Ishikawa (cell line): ENCODE measurements around the gene KCNG2.
A peak's percentile ranks its signal among the peaks of the same experiment; 100 is the strongest.

ENCODE experiments used
- CEBPB ChIP-seq: IDR thresholded peaks from 2 replicates; pipeline ENCODE4 v1.6.1; 2012
- CREB1 ChIP-seq: IDR thresholded peaks from 2 replicates; pipeline ENCODE4 v1.6.1; 2012; ENCODE audit warnings: low read depth
- EGR1 ChIP-seq: IDR thresholded peaks from 2 replicates; pipeline ENCODE4 v1.6.1; 2012
- EP300 ChIP-seq: IDR thresholded peaks from 2 replicates; pipeline ENCODE4 v1.6.1; 2012; ENCODE audit warnings: borderline replicate concordance
- FOXM1 ChIP-seq: IDR thresholded peaks from 2 replicates; pipeline ENCODE4 v1.6.1; 2012; ENCODE audit warnings: low read depth, borderline replicate concordance
- NFIC ChIP-seq: IDR thresholded peaks from 2 replicates; pipeline ENCODE4 v1.6.1; 2012
- RAD21 ChIP-seq: IDR thresholded peaks from 2 replicates; pipeline ENCODE4 v1.6.1; 2012; ENCODE audit warnings: low read depth
- TAF1 ChIP-seq: IDR thresholded peaks from 2 replicates; pipeline ENCODE4 v1.6.1; 2012; ENCODE audit warnings: low read depth, mild to moderate bottlenecking
- TCF12 ChIP-seq: IDR thresholded peaks from 2 replicates; pipeline ENCODE4 v1.6.1; 2012; ENCODE audit warnings: low read depth
- TEAD4 ChIP-seq: IDR thresholded peaks from 2 replicates; pipeline ENCODE4 v1.6.1; 2012
- YY1 ChIP-seq: IDR thresholded peaks from 2 replicates; pipeline ENCODE4 v1.6.1; 2012; ENCODE audit warnings: low read depth
- ZBTB7A ChIP-seq: IDR thresholded peaks from 2 replicates; pipeline ENCODE4 v1.6.1; 2012; ENCODE audit warnings: low read depth
- TF ChIP-seq, protein P1 (sequence below): IDR thresholded peaks from 2 replicates; pipeline ENCODE4 v1.6.1; 2012
- TF ChIP-seq, protein P2 (sequence below): IDR thresholded peaks from 2 replicates; pipeline ENCODE4 v1.6.1; 2012
- TF ChIP-seq, protein P3 (sequence below): IDR thresholded peaks from 2 replicates; pipeline ENCODE4 v1.6.1; 2012; ENCODE audit warnings: low read depth, mild to moderate bottlenecking

The KCNG2 gene

DNA sequence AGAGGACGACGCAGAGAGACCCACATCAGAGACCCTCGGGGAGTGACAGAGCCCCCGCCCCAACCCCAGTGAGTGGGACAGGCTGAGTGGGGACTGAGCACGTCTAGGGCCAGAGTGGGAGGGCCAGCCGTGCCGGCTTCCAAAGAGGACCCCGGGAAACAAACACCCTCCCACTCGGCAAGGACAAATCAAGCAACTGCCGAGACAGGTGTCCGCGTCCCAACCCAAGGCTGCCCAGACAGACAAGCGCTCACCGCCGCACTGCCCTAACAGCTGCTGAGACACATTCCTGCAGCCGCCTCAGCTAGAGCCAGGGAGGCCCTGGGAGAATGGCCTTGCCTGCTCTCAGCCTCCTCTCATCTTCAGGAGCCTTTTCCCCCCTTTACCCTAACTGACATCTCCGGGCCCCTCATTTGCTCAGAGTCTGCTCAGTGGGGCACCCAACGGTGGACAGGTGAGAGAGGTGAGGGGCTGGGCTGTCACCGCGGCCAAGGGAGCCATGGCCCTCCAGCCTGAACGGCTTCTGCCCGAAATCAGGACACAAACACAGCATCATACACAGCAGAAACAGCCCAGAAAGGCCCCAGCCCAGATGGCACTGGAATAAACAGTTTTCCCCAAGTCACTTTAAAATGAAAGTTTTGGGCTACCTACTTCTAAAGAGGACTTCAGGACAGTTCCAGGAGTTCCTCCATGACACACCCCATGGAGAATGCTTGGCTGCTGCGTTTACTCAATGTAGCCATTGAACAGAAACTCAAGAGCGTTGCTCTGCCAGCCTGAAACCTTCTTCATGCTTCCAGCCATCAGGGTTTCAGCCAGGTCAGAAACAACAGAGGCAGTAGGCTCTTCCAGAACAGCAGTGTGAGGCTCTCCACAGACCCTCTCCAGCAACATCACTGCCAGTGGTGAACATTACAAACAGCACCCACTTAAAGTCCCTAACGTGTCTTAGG, 130.1 kb downstream of the KCNG2 start:
- TF ChIP-seq RAD21, result no peak
- no peak for TF ChIP-seq TEAD4
- TF ChIP-seq, protein P1, sequence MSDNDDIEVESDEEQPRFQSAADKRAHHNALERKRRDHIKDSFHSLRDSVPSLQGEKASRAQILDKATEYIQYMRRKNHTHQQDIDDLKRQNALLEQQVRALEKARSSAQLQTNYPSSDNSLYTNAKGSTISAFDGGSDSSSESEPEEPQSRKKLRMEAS, result no peak
- no peak for TF ChIP-seq NFIC
- TF ChIP-seq EGR1, result no peak
- no peak for TF ChIP-seq TAF1
- TF ChIP-seq, protein P2, sequence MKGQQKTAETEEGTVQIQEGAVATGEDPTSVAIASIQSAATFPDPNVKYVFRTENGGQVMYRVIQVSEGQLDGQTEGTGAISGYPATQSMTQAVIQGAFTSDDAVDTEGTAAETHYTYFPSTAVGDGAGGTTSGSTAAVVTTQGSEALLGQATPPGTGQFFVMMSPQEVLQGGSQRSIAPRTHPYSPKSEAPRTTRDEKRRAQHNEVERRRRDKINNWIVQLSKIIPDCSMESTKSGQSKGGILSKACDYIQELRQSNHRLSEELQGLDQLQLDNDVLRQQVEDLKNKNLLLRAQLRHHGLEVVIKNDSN, result no peak
- no peak for TF ChIP-seq ZBTB7A
- no peak for TF ChIP-seq CEBPB
- TF ChIP-seq EP300, result no peak
- no peak for TF ChIP-seq FOXM1
- no peak for TF ChIP-seq YY1
- TF ChIP-seq, protein P3, sequence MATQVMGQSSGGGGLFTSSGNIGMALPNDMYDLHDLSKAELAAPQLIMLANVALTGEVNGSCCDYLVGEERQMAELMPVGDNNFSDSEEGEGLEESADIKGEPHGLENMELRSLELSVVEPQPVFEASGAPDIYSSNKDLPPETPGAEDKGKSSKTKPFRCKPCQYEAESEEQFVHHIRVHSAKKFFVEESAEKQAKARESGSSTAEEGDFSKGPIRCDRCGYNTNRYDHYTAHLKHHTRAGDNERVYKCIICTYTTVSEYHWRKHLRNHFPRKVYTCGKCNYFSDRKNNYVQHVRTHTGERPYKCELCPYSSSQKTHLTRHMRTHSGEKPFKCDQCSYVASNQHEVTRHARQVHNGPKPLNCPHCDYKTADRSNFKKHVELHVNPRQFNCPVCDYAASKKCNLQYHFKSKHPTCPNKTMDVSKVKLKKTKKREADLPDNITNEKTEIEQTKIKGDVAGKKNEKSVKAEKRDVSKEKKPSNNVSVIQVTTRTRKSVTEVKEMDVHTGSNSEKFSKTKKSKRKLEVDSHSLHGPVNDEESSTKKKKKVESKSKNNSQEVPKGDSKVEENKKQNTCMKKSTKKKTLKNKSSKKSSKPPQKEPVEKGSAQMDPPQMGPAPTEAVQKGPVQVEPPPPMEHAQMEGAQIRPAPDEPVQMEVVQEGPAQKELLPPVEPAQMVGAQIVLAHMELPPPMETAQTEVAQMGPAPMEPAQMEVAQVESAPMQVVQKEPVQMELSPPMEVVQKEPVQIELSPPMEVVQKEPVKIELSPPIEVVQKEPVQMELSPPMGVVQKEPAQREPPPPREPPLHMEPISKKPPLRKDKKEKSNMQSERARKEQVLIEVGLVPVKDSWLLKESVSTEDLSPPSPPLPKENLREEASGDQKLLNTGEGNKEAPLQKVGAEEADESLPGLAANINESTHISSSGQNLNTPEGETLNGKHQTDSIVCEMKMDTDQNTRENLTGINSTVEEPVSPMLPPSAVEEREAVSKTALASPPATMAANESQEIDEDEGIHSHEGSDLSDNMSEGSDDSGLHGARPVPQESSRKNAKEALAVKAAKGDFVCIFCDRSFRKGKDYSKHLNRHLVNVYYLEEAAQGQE, result no peak
- no peak for TF ChIP-seq TCF12
- TF ChIP-seq CREB1, result no peak

DNA sequence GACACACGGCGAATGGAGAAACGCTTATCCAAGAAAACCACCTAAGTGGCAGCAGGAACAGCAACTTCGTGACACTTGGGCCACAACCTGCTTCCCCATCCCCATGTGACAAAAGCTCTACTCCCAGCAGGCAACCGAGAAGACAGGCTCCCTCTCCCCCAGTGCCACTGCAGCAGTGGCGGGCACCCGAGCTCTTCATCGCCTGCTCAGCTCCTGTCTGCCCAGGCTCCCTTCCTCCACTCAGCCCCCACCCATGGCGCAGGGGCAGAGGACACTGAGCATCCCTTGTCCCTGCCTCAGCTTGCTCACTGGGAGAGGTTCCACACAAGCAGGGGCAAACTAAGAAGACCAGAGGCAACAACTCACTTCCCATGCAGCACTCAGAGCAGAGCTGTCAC, 130.8 kb downstream of the KCNG2 start:
- TF ChIP-seq, protein P3, result no peak
- TF ChIP-seq FOXM1 (no peak), EGR1 (no peak), RAD21 (no peak), EP300 (no peak), CREB1 (no peak), TCF12 (no peak), TAF1 (no peak), CEBPB (no peak), YY1 (no peak), TEAD4 (no peak), NFIC (no peak)
- TF ChIP-seq, protein P1, result no peak
- TF ChIP-seq, protein P2, result no peak

DNA sequence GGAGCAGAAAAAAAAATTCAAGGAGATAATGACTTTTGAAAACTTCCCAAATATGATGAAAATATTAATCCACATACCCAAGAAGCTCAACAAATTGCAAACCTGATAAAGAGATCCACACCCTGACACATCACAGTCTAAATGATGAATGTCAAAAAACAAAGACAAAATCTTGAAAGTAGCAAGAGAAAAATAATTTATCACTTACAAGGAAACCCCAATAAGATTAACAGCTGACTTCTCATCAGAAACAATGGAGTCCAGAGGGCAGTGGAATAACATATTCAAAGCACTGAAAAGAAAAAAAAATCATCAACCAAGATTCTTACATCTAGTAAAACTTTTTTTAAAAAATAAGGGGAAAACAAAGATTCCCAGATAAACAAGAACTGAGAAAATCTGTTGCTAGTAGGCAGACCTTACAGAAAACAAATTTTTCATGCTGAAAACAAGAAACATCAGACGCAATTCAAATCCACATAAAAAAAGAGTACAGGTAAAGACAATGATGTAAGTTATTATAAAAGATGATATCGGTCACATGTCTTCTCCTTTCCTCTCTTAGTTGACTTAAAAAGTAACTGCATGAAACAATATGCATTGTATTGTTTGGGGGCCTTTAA, 132.4 kb downstream of the KCNG2 start:
- TF ChIP-seq CEBPB, result no peak
- TF ChIP-seq, protein P2, result peak; percentile 23; the same call in 1 of the 2 replicates

DNA sequence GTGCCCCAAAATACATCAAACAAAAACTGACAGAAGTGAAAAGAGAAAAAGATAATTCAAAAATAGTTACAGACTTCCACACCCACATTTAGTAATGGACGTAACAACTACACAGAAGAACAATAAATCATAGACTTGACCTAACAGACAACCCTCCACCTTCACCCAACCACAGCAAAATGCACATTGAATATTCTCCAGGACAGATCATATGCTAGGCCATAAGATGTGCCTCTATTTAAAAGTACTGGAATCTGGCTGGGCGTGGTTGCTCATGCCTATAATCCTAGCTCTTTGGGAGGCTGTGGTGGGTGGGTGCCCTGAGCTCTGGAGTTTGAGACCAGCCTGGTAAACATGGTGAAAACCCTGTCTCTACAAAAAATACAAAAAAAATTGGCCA, 133.7 kb downstream of the KCNG2 start:
- TF ChIP-seq TAF1 (no peak), TCF12 (no peak)

DNA sequence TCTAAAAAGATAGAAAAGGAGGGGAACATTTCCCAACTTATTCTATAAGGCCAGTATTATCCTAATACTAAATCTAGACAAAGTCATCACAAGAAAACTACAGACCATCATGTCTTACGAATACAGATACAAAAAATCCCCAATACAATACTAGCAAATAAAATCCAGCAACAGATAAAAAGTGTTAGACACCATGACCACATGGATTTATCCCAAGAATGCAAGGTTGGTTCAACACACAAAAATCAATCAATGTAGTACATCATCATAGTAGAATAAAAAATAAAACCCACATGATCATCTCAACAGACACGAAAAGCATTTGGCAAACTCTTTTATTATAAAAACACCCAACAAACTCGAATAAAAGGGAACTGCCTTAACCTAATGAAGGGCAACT, 135.2 kb downstream of the KCNG2 start:
- TF ChIP-seq, protein P1, result no peak
- TF ChIP-seq TAF1 (no peak), TCF12 (no peak), YY1 (no peak), EP300 (no peak), NFIC (no peak), CREB1 (no peak), EGR1 (no peak), CEBPB (no peak), ZBTB7A (no peak), FOXM1 (no peak), TEAD4 (no peak), RAD21 (no peak)
- TF ChIP-seq, protein P3, result no peak
- TF ChIP-seq, protein P2, result no peak
